Vagina (tissue), 2 donors: ENCODE data around the gene GNB1L. TPM values are rescaled to one million over a fixed set of nuclear protein-coding genes. Genes with fewer than 3 reads are reported as not detected.

Experiments used
- DNase-seq, 2 donors: peaks; one replicate each; pipeline ENCODE4 v3.0.0-alpha.2; 2017; ENCODE audit errors: extremely low spot score in 2 of 2
- H3K27ac ChIP-seq: fragments of 200-600 bp; sonication (generic); one replicate; pipeline ENCODE4 v1.5.1; 2019
- H3K27me3 ChIP-seq: fragments of 200-600 bp; sonication (generic); one replicate; pipeline ENCODE4 v1.5.1; 2019
- H3K36me3 ChIP-seq, 2 donors: fragments of 200-600 bp; sonication (generic); one replicate each; pipeline ENCODE4 v1.5.1; 2017 to 2019
- H3K4me1 ChIP-seq: fragments of 200-600 bp; sonication (generic); one replicate; pipeline ENCODE4 v1.5.1; 2019
- H3K4me3 ChIP-seq, 2 donors: fragments of 200-600 bp; sonication (generic); 1 replicate in 1 of 2; 2 replicates in 1 of 2; pipeline ENCODE4 v1.5.1; 2016 to 2019
- H3K9me3 ChIP-seq: fragments of 200-600 bp; sonication (generic); one replicate; pipeline ENCODE4 v1.5.1; 2019
- POLR2A ChIP-seq, 2 donors: fragments of 450-650 bp; IDR thresholded peaks; one replicate each; pipeline ENCODE4 v1.6.1; 2017; ENCODE audit warnings: antibody characterized with exemption in 2 of 2, mild to moderate bottlenecking in 2 of 2, moderate library complexity in 2 of 2
- POLR2AphosphoS5 ChIP-seq, 2 donors: sonication (generic); formaldehyde crosslinking; IDR thresholded peaks; one replicate each; pipeline ENCODE4 v1.9.0; 2017; ENCODE audit warnings: antibody characterized with exemption in 2 of 2, mild to moderate bottlenecking in 2 of 2, low read depth in 1 of 2; ENCODE audit not compliant: insufficient read depth in 1 of 2
- intact Hi-C: fragments of 100-400 bp; cut with DNase I; formaldehyde crosslinking; loops from one replicate; pipeline ENCODE4 v1.15.1; 2023
- total RNA-seq: library from RNA; depleted of rRNA; stranded (reverse); fragments of >200 nt; gene quantifications from one replicate; pipeline ENCODE4 v1.2.3, GENCODE V29; 2016
- TF ChIP-seq, protein P1 (sequence below), 3 experiments: fragments of 450-650 bp in 2 of 3; fragments of 200-600 bp in 1 of 3; sonication (generic) in 1 of 3; IDR thresholded peaks; one replicate each; pipeline ENCODE4 v1.5.1; 2017 to 2019; ENCODE audit warnings: antibody characterized with exemption in 3 of 3, mild to moderate bottlenecking in 2 of 3, moderate library complexity in 2 of 3

GNB1L gene
- total RNA-seq, 1 donor from 2014 or later, result 14.0 TPM

DNA sequence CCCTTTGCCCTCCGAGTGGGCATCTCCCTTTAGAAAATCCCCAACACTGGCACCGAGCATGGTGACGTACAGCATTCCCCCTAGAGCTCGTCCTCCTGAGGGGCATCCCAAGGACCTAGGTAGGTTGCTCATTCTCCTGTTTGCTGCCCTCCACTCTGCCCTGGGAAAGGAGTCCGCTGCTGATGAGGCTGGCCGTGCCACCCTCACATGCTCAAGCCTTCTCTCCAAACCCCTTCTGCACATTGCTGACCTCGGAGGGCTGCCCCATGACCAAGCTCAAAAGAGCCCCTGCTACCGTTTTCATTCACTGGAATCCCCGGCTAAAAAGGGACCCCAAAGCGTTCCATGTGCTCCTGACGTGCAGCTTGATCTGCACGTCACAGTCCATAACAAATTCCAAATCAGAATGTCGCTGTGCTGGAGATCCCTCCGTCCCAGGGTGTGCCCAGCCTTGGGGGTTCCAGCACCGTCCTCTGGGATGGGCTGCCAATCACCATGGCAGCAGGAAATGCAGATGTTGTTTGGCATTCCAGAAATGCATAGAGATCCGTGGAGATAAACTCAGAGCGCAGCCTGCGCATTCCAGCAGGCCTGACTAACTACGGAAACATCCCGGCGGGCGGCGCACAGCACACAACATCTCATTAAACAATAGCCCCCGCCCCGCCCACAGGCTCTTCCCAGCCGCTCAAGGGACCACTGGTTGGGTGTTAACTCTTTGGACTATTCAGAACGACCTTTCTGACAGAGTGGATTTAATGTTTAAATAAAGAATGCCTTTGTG lies 26.3 kb upstream of the GNB1L start:
- Histone ChIP-seq H3K27ac (no peak overlapping the region), H3K4me1 (peaks cover 38% of the 10 kb centered on the region), H3K27me3 (no peaks in the 10 kb centered on the region), H3K36me3 (no peaks in the 10 kb centered on the region), H3K9me3 (no peaks in the 10 kb centered on the region), H3K4me3 (peak overlapping the region in 1 of 2 donors; percentile 13)
- intact Hi-C loops, result no loop called here
- DNase-seq, result no peak
- TF ChIP-seq POLR2A (IDR thresholded peaks at IDR 0.05) (no peak), POLR2AphosphoS5 (IDR thresholded peaks at IDR 0.05; ENCODE audit: insufficient read depth in 1 of 2, low read depth in 1 of 2) (peak in 1 of 2 donors; percentile 39)
- TF ChIP-seq, protein P1, sequence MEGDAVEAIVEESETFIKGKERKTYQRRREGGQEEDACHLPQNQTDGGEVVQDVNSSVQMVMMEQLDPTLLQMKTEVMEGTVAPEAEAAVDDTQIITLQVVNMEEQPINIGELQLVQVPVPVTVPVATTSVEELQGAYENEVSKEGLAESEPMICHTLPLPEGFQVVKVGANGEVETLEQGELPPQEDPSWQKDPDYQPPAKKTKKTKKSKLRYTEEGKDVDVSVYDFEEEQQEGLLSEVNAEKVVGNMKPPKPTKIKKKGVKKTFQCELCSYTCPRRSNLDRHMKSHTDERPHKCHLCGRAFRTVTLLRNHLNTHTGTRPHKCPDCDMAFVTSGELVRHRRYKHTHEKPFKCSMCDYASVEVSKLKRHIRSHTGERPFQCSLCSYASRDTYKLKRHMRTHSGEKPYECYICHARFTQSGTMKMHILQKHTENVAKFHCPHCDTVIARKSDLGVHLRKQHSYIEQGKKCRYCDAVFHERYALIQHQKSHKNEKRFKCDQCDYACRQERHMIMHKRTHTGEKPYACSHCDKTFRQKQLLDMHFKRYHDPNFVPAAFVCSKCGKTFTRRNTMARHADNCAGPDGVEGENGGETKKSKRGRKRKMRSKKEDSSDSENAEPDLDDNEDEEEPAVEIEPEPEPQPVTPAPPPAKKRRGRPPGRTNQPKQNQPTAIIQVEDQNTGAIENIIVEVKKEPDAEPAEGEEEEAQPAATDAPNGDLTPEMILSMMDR (IDR thresholded peaks at IDR 0.05), result no peak

DNA sequence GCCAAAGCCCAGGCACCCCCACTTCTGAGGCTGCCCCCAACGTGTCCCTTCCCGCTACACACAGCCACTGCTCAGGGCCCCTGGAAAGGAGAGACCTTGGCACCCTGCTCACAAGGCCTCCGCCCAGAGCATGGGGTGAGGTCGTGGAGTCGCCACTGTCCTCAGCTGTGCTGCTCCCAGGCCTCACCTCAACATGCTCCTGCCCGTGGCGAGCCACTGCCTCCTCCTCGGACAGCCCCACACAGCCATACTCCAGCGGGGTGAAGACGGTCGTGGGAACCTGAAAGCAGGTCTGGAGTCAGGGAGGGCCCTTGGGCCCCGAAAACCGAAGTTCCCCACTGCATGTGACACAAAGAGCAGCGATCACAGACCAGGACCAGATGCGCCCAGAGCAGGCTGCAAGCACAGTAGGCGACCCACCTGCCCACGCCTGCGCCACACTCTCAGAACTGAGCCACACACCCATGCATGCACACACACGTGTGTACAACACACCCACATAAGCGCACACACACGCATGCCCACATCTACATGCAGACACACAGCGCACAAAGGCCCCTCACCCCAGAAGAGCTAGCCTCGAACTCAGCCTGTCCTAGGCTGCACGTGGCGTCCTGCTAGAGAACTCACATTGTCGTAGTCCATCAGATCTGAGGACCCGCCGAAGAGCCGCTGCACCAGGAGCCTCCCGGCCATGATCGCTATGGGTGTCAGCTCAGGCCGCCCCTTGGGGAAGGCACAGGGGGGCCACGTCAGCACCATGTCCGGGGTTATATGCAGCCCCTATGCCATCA lies 25.5 kb upstream of the GNB1L start:
- DNase-seq, result no peak
- TF ChIP-seq POLR2A (IDR thresholded peaks at IDR 0.05) (no peak), POLR2AphosphoS5 (IDR thresholded peaks at IDR 0.05; ENCODE audit: insufficient read depth in 1 of 2, low read depth in 1 of 2) (no peak)
- TF ChIP-seq, protein P1 (IDR thresholded peaks at IDR 0.05), result no peak
- intact Hi-C loops, result no loop called here

DNA sequence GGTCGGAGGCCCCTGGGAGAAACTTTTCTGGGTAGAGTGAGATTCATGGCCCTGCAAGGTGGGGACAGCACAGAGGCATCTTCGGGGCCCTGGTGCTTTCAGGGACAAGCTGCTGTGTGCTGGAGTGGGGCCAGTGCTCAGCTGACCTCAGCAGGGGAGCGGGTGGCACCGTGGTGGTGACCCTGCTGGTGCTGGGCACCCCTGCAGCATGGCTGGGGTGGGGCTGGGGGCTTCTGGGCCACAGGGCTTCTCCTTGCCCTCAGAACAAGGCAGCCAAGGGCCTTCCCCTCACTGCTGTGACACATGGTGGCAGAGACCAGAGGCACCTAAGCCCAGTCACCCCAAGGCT lies 24.9 kb upstream of the GNB1L start:
- Histone ChIP-seq H3K36me3 (no peaks in the 10 kb centered on the region), H3K27me3 (no peaks in the 10 kb centered on the region), H3K4me1 (peaks cover 51% of the 10 kb centered on the region), H3K27ac (no peak overlapping the region), H3K4me3 (no peak overlapping the region), H3K9me3 (no peaks in the 10 kb centered on the region)
- no peak for DNase-seq
- intact Hi-C loops, result no loop called here
- TF ChIP-seq POLR2AphosphoS5 (IDR thresholded peaks at IDR 0.05; ENCODE audit: insufficient read depth in 1 of 2, low read depth in 1 of 2) (no peak), POLR2A (IDR thresholded peaks at IDR 0.05) (no peak)
- TF ChIP-seq, protein P1 (IDR thresholded peaks at IDR 0.05), result no peak

More for the DNA sequence above, 25.5 kb upstream of the GNB1L start:
- H3K9me3 ChIP-seq, result no peaks in the 10 kb centered on the region
- H3K4me1 ChIP-seq, result peaks cover 45% of the 10 kb centered on the region
- no peaks in the 10 kb centered on the region for H3K36me3 ChIP-seq
- no peak overlapping the region for H3K4me3 ChIP-seq
- no peak overlapping the region for H3K27ac ChIP-seq
- H3K27me3 ChIP-seq, result no peaks in the 10 kb centered on the region

DNA sequence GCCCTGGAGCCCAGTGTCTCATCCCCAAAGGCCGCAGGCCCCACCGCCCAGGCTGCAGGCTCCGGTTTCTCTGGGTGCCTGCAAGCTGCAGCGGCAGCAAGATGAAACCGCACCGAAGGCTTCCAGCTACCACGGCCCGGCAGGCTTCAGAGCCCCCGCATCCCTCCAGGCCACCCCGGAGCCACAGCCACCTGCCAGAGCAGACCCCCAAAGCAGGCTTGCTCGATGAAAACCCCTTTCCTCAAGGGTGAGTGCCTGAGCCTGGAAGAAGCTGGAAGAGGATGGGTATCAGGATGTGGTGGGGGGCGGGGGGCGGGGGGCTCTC lies 24.5 kb upstream of the GNB1L start:
- intact Hi-C loops, result no loop called here

More for the DNA sequence above, 24.5 kb upstream of the GNB1L start:
- Histone ChIP-seq H3K27ac (no peak overlapping the region), H3K9me3 (no peaks in the 10 kb centered on the region), H3K27me3 (no peaks in the 10 kb centered on the region), H3K4me3 (no peak overlapping the region), H3K36me3 (no peaks in the 10 kb centered on the region), H3K4me1 (peaks cover 55% of the 10 kb centered on the region)
- TF ChIP-seq POLR2A (IDR thresholded peaks at IDR 0.05) (no peak), POLR2AphosphoS5 (IDR thresholded peaks at IDR 0.05; ENCODE audit: insufficient read depth in 1 of 2, low read depth in 1 of 2) (no peak)
- TF ChIP-seq, protein P1 (IDR thresholded peaks at IDR 0.05), result no peak
- DNase-seq, result no peak
